Stimulated activated CD8-positive, alpha-beta memory T cell treated with anti-CD3 and anti-CD28 coated beads, Interleukin-4, amount 100 ng/mL, for 1 hour (primary cell): ENCODE measurements around the gene MON1A.
A peak's percentile ranks its signal among the peaks of the same experiment; 100 is the strongest.
"Not testable (repeated sequence)": the region's sequence is repeated elsewhere in the genome, so short reads cannot be mapped to it uniquely, and the experiment has no call there.

Experiments
- DNase-seq, 2 donors: peaks; one replicate each; pipeline ENCODE4 v3.0.0-alpha.2; 2020; ENCODE audit warnings: low read depth in 2 of 2, low spot score in 1 of 2

The MON1A gene

GRCh38 chr3:49929291-49930167 lies at the start of gene MON1A:
MON1A (minus strand) TSS chr3:49929811; CDS start chr3:49913346, 16,465 bp downstream.
- DNase-seq = peak; percentile 68

- DNase-seq = no peak
Observed at GRCh38 chr3:49976942-49977341, 47.3 kb upstream of the MON1A start.

- DNase-seq = no peak
Observed at GRCh38 chr3:49972656-49973055, 43.0 kb upstream of the MON1A start.

- DNase-seq = no peak
Observed at GRCh38 chr3:49968346-49968745, 38.7 kb upstream of the MON1A start.

- no peak for DNase-seq
Observed at GRCh38 chr3:49967291-49967690, 37.7 kb upstream of the MON1A start.

- no peak for DNase-seq
Observed at GRCh38 chr3:49966233-49966942, 36.8 kb upstream of the MON1A start.

- no peak for DNase-seq
Observed at GRCh38 chr3:49955636-49956035, 26.0 kb upstream of the MON1A start.

GRCh38 chr3:49952924-49953323 lies 23.3 kb upstream of the MON1A start:
- DNase-seq = no peak

- no peak for DNase-seq
Observed at GRCh38 chr3:49942651-49943050, 13.0 kb upstream of the MON1A start.

GRCh38 chr3:49940667-49941249 lies 11.1 kb upstream of the MON1A start:
- no peak for DNase-seq

- peak; percentile 72 to 86 for DNase-seq
Observed at GRCh38 chr3:49939858-49940666, 10.5 kb upstream of the MON1A start, which contains the start of gene RBM6. RBM6 (plus strand) TSS chr3:49940150; CDS start chr3:49962642, 22,492 bp downstream.

- no peak for DNase-seq
Observed at GRCh38 chr3:49937090-49937489, 7.5 kb upstream of the MON1A start.

GRCh38 chr3:49932281-49932680 lies 2.7 kb upstream of the MON1A start:
- DNase-seq = not testable (repeated sequence)

GRCh38 chr3:49930922-49931321 lies 1.3 kb upstream of the MON1A start:
- DNase-seq = no peak

- no peak for DNase-seq
Observed at GRCh38 chr3:49930168-49930690, 618 bp upstream of the MON1A start.

GRCh38 chr3:49928481-49929017 lies 1.1 kb downstream of the MON1A start:
- DNase-seq = no peak

- no peak for DNase-seq
Observed at GRCh38 chr3:49927798-49928197, 1.8 kb downstream of the MON1A start.

GRCh38 chr3:49926117-49926728 lies 3.4 kb downstream of the MON1A start:
- DNase-seq = no peak

GRCh38 chr3:49925485-49925884 lies 4.1 kb downstream of the MON1A start:
- DNase-seq = no peak

- no peak for DNase-seq
Observed at GRCh38 chr3:49924683-49925082, 4.9 kb downstream of the MON1A start.
